HG02759 (cell line): ENCODE data around the gene PSORS1C1.
A peak's percentile ranks its signal among the peaks of the same experiment; 100 is the strongest.
"Not testable (repeated sequence)": the region's sequence is repeated elsewhere in the genome, so short reads cannot be mapped to it uniquely, and the experiment has no call there.

Experiments used
- ATAC-seq: cut with Tn5 transposase; IDR thresholded peaks from one replicate; pipeline ENCODE4 v1.9.1; 2021; ENCODE audit warnings: mild to moderate bottlenecking, moderate library complexity; ENCODE audit not compliant: unreplicated experiment

PSORS1C1 gene

DNA sequence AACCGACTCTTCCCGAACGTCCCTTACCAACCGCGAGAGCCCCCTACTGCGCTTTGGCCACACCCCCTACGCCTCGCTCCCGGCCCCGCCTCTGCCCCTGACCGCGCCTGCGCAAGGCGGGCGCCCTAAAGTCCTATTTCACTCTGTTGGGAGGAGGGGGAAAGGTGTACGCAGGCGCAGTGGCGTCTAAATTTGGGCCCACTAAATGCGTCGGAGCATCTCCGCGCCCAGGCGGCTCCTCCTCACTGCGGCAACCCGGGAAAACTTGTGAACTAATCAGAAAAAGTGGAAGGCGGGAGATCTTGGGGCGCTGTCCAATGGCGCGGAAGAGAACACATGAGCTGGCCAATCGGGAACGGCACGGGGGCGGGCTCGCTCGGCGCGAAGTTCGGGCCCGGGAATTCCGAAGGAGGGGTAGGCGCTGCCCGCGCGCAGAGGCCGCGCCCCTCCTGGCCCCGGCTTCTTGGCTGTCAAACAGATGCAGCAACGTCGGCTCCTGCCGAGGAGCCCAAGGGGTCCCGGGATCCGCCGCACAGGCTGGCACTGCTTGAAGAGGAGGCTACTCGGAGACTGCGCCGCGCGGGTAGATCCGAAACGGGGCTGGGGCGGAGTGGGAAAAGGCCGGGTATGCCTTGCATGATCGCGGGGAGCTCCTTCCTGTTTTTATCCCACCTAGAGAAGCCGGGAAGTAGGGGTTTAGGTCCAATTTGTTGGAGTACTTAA is 43.7 kb downstream of the PSORS1C1 start, which contains the start of gene TCF19:
TSS of gene TCF19 (plus strand) at position 450 of the 723 bp plus-strand sequence. CDS start 881 bp downstream, outside the sequence.
- peak; percentile 86 for ATAC-seq

DNA sequence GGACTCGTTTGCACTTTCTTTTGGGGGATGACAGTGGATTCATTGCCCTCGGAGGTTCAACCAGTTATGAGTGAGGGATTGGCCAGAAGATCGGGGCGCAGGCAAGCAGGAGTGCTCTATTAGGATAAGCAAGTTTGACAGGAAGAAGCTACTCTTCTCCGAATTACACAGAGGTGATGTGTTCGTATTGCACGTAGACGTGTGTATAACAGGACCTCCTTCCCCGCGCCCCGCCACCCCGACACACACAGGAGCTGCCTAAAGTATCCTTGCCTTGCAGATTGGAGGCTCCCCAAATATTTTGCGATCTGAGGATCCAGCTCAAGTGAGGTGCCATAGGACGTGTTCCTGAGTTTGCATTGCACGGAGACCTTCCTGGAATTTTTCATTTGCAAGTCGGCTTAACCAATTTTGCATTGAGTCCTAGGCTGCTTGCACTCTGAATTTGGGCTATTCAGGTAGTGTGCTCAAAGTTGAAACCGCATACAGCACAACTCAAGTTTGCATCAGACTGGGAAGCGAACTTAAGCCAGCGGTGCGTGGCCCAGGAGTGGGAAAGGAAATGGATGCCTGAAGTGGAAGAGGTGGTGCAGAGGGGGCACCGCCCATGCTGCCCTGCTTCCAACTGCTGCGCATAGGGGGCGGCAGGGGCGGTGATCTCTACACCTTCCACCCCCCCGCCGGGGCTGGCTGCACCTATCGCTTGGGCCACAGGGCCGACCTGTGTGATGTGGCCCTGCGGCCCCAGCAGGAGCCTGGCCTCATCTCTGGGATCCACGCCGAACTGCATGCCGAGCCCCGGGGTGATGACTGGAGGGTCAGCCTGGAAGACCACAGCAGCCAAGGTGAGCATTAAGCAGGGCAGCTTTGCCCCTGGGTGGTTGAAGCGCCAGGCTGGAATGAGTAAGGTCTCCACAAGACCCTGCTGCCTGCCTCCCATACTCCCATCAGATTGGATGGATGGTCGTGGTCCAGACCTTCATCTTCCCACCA is 44.6 kb downstream of the PSORS1C1 start:
- ATAC-seq = peak; percentile 1

DNA sequence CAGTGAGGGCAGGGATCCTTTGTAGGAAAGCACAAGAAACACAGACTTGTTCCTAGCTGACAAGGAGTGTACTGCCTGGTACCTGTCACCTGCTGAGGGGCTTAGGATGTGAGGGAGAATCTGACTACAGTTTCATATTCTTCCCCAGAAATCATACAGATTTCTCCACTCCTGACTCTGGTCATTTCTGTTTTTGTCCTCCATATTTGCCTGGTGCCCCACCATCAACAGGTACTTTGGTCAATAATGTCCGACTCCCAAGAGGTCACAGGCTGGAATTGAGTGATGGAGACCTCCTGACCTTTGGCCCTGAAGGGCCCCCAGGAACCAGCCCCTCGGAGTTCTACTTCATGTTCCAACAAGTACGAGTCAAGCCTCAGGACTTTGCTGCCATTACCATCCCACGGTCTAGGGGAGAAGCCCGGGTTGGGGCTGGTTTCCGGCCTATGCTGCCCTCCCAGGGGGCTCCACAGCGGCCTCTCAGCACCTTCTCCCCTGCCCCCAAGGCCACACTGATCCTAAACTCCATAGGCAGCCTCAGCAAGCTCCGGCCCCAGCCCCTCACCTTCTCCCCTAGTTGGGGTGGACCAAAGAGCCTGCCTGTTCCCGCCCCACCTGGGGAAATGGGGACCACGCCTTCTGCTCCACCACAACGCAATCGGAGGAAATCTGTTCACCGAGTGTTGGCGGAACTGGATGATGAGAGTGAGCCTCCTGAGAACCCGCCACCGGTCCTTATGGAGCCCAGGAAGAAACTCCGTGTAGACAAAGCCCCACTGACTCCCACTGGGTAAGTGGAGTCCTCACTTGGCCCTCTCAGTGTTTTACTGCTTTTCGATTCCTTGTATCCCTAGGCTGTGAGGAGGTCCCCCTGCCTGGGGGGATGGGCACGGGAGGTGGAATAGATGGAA is 46.9 kb downstream of the PSORS1C1 start:
- no peak for ATAC-seq

DNA sequence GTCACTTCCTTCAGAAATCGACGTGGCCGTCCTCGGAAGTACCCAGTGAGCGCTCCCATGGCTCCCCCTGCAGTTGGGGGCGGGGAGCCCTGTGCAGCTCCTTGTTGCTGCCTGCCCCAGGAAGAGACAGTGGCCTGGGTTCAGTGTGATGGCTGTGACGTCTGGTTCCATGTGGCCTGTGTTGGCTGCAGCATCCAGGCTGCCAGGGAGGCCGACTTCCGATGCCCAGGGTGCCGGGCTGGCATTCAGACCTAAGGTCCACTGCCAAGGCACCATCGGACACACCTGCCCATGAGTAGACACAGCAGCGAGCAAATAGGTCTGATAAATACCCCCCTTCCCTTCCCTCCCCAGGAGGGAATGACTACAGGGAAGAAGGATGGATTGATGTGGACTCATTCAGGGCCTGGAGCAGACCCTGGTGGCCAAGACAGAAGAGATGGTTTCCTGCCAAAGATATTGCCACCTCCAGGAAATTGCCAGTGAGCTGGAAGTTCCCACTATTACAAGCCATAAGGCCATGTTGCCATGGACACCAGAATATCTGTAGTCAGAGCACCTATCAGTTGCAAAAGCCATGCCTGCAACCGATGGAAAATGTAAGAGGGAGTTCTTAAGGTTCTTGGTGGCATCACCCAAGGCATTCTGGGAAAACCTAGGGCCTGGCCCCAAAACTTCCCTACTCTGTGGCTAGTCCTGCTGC is 48.0 kb downstream of the PSORS1C1 start:
- ATAC-seq = no peak

DNA sequence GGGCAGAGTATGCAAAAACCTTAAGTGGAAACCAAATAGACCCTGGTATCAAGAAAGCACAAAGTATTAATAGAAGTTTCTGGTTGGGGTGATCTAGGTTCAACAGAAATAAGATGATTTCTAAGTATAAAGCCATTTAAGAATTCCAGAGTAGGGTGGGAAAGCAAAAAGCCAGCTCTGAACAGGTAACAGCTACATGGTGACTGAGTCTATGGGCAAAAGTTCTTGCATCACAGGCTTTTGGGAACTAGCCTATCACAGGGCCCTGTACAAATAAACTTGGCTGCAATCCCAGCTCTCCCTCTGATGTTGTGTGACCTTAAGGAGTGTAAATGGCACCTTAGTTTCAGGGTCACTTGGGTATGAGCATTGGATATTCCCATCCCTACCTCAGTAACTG is 49.3 kb downstream of the PSORS1C1 start:
- no peak for ATAC-seq

DNA sequence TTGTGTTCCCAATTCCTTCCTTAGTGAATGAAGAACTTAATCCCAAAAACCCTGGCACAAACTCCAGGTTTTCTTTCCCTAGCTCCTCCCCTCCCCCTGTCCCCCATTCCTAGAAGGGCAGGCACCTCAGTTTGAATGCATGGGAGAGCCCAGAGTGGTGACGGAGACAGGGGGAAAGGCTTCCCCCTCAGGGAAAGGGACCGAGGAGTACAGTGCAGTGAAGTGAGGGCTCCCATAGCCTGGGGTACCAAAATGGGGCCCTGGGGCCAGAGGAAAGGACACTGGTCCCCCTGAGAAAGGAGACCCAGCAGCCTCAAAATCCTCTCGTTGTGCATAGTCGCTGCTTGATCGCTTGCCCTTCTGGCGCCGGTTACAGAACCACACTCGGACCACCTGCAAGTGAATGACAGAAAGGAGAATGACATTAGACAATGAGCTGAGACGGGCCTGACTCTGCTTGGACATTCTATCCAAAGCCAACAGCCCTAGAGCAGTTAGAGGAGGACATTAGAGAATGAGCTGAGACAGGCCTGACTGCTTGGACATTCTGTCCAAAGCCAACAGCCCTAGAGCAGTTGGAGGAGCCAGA is 50.0 kb downstream of the PSORS1C1 start:
- not testable (repeated sequence) for ATAC-seq

DNA sequence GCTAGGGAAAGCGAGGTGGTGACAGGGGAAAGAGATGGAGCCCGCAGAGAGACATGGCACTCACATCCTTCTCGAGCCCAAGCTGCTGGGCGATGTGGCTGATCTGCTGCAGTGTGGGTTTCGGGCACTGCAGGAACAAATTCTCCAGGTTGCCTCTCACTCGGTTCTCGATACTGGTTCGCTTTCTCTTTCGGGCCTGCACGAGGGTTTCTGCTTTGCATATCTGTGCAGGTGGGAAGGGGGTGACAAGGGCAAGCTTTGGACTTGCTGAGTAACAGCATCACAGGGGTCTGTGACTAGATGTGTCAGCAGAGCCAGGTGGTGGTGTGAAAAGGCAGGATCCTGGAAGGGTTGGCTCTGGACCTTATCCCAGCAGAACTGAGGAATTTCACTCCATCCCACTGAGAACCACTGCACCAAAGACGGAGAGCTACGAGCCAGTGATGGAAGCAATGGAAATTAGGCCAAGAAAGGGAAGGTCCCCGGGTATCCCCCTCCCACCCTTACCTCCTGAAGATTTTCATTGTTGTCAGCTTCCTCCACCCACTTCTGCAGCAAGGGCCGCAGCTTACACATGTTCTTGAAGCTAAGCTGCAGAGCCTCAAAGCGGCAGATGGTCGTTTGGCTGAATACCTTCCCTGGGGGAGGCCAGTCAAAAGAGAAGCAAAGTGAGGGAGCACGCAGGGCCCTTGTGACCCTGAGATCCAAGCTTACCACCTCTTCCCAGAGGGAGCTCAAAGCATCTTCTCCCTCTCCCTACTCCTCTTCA is 50.6 kb downstream of the PSORS1C1 start:
- ATAC-seq = peak; percentile 81

DNA sequence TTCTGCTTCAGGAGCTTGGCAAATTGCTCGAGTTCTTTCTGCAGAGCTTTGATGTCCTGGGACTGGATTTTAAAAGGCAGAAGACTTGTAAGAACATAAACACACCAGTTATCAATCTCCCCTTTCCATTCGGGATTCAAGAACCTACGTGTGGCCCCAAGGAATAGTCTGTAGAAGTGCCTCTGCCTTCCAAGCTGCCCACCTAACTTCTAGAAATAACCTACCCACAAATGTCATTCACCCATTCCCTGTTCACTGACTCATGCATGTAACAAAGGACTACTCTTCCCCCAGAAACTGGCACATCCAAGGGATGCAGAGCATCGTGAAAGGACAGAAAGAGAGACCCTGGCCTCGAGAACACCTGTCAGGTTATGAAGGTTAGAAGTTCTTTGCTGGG is 51.4 kb downstream of the PSORS1C1 start:
- ATAC-seq = no peak

DNA sequence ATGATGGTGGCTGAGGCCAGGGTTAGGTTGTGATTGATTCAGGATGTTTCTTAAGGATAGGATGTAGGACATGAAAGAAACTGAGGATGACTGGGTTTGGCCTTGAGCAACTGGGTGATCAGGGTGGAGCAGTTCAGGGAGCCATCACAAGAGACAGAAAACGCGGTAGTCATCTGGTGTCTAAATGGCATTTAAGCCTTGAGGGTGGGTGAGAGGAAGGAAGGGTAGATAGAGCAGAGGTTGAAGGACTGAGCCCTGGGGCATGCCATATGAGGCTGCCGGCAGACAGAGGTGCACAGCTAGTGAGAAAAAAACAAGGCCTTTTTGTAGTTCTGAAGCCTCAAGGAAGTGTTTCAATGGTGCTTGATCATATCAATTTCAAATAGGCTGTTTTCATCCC is 54.0 kb downstream of the PSORS1C1 start:
- no peak for ATAC-seq

DNA sequence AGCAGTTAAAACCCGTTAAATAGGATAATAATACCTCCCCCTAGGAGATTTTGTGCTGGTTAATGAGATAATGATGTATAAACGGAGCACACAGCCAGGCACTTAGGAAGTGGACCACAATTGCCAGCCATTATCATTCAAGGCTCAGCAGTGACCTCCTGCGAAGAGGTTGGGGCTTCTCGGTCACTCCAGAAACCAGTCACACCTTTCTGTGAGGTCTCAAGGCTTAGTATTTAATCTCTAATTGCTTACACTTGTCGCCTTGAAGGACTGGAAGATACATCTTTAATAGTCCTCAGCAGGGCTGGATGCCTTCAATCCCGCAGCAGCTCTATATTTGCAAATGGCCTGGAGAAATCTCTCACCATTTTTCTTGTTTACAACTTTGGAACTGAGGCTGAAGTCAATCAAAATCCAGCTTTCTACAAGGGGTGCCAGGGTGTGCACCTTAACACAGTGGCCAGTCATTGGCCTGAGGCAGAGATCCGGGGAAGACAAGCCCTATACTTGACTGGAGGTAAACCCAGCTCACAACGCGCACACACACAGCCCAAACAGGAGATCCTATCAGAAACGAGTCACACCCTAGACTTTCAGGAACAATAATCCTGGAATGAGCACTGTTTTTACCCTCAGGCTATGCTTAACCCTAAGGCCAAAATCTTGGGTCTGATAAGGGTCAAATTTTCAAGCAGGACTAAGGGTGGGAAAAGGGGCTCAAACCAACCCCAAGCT is 54.7 kb downstream of the PSORS1C1 start:
- no peak for ATAC-seq

DNA sequence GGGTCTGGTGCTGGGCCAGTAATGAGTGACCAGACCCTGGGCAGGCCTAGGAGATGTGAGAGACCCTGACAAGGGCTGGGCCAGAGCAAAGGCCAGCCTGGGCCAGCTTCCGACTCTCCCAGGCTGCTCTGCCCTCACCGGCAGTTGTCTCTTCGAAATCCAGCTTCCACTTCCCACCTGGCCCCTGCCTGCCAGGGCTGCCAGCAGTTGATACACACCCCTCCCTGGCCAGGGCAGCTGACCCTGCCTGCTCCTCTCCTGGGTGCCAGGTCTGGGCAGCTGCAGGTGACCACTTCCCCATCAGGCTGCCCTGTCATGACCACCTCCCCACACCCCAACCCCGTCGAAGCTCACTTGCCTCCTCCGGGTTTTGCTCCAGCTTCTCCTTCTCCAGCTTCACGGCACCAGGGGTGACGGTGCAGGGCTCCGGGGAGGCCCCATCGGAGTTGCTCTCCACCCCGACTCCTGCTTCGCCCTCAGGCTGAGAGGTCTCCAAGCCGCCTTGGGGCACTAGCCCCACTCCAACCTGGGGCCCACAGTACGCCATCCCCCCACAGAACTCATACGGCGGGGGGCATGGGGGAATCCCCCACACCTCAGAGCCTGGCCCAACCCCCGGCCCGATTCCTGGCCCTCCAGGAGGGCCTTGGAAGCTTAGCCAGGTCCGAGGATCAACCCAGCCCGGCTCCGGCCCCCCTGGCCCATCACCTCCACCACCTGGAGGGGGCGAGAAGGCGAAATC is 55.4 kb downstream of the PSORS1C1 start:
- ATAC-seq = not testable (repeated sequence)

DNA sequence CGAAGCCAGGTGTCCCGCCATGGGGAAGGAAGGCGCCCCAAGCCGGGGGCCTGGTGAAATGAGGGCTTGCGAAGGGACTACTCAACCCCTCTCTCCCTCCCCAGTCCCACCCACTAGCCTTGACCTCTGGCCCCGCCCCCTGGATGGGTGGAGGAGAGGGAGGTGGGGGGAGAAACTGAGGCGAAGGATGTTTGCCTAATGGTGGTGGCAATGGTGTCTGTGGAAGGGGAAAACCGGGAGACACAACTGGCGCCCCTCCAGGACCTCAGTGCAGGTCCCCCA is 55.9 kb downstream of the PSORS1C1 start, which contains the start of gene POU5F1:
TSS of gene POU5F1 (minus strand) at position 83 of the 282 bp plus-strand sequence. CDS start at position 21, 62 bp downstream.
- no peak for ATAC-seq

DNA sequence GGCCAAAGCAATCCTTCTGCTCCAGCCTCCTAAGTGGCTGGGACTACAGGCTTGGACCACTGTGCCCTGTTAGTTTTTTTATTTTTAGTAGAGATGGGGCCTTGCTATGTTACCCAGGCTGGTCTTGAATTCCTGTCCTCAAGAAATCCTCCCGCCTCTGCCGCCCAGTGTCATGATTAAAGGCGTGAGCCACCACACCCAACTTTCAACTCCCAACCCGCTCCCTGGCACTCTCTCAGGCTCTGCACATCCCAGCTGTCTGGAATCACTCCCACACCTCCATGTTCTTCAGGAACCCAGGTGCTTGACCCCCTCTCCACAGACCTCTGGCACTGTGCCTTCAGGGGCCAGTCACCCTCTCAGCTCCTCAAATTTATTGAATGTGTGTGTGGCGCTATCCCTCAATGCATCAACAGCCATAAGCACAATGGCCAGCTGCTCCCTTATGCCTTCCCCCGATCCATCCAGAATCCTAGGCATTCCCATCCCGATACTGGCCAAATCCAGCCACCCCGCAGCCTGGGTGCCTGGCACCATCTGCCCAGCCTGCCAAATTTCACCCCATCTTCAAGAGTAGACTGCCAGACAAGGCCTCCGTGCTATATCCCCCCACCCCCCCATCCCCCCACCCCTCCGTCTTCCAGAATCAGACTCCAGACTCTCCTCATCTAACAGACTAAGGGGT is 56.5 kb downstream of the PSORS1C1 start:
- no peak for ATAC-seq

DNA sequence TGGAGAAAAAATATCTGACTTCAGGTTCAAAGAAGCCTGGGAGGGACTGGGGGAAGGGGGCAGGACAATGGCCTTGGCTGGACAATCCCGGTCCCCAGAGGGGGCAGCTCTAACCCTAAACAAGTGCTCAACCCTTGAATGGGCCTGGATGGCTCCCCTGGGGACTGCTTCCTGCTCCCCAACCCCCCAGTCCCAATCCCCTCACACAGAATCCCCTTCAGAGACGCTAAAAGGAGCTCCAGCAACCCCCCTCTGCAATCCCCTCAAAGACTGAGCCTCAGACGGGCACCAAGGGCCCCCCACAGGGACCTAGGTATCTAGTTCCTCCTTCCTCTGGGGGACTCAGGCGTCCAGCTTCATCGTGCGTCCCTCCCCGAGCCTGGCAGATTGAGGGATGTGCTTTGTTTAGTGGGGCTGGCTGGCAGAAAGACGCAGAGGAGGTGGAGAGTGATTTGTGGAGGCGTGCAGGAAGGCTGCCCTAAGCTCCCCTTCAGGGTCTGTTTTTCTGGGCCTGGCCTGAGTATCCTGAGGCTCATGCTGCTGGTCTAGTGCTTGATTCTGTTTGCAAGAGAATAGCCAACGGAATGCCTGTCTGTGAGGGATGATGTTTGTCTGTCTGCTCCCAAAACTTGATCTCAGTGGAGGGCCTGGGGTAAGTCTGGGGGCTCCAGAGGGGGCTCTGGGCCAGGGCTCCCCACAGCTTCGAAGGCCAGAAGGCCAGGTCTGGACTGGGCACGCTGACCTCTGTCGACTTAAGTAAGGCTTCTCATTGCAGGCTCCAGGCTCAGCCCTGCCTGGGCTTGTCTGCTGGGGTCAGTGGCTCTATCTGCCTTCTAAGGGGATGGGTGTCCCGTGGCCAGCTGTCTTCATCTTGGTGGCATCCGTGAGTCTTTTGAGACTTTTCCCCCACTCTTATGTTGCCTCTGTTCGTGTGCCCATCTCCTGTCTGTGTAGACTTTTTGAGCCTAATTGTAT is 57.6 kb downstream of the PSORS1C1 start:
- no peak for ATAC-seq

DNA sequence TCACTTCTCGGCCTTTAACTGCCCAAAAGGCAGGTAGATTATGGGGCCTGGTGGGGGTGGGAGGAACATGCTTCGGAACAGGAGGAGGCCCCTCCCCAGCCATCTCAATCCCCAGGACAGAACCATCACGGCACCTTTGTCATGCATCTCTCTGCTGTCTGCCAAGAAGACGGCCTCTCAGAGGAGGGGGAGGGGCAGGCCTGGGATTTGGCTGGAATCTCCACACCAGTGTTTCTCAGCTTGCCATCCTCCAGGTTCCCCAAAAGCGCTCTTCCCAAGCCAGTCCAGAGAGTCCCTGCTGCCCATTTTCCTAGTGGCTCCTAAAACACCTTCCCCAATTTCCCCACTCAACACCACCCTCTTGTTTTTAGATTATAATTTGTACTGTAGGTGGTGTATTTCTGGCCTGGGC is 58.4 kb downstream of the PSORS1C1 start:
- ATAC-seq = no peak

DNA sequence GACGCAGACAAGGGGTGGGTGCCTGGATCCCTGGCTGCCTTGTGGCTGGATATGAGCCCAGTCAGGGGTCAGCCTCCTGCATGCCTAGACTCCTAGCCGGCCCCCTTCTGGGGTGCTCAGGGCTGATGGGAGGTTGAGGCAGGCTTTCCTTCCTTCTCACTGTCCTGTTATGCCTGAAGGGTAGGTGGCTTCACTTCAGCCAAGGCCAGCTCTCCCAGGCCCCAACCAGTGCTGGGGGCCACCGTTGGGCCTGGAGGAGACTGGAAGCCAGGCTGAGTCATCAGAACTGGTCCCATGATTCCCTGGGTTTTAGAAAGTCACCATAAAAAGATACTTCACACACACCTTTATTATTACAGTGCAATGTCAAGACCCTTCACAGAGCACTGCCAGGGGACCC is 58.8 kb downstream of the PSORS1C1 start:
- no peak for ATAC-seq
